H9 (cell line): Measurements from ENCODE around the gene DLG2. TPM values are rescaled to one million over a fixed set of nuclear protein-coding genes. Genes with fewer than 3 reads are reported as not detected.
A peak's percentile ranks its signal among the peaks of the same experiment; 100 is the strongest.

Source experiments
- DNase-seq: peaks from one replicate; pipeline ENCODE4 v3.0.0-alpha.2; 2017
- H2AFZ ChIP-seq: one replicate; pipeline ENCODE4 v1.6.1; 2013; ENCODE audit warnings: mild to moderate bottlenecking, low read length, control low read depth, moderate library complexity
- H2AK5ac ChIP-seq: 2 replicates; pipeline ENCODE4 v1.6.1; 2013; ENCODE audit warnings: low read length, control low read depth, mixed read lengths; ENCODE audit not compliant: insufficient read length
- H2BK120ac ChIP-seq: one replicate; pipeline ENCODE4 v1.6.1; 2013; ENCODE audit warnings: low read depth, mild to moderate bottlenecking, low read length, control low read depth, inconsistent platforms; ENCODE audit not compliant: poor library complexity, severe bottlenecking
- H2BK12ac ChIP-seq: 2 replicates; pipeline ENCODE4 v1.6.1; 2013; ENCODE audit warnings: low read length, control low read depth, mixed read lengths, low read depth; ENCODE audit not compliant: insufficient read length
- H2BK15ac ChIP-seq: 2 replicates; pipeline ENCODE4 v1.6.1; 2013; ENCODE audit warnings: low read depth, low read length, control low read depth
- H2BK20ac ChIP-seq: one replicate; pipeline ENCODE4 v1.6.1; 2013; ENCODE audit warnings: low read depth, mild to moderate bottlenecking, low read length, control low read depth, inconsistent platforms; ENCODE audit not compliant: poor library complexity, severe bottlenecking
- H2BK5ac ChIP-seq: 2 replicates; pipeline ENCODE4 v1.6.1; 2013; ENCODE audit warnings: low read length, control low read depth, mixed read lengths; ENCODE audit not compliant: insufficient read length
- H3K14ac ChIP-seq: 2 replicates; pipeline ENCODE4 v1.6.1; 2013; ENCODE audit warnings: low read length, control low read depth; ENCODE audit not compliant: insufficient read depth
- H3K18ac ChIP-seq: 2 replicates; pipeline ENCODE4 v1.6.1; 2013; ENCODE audit warnings: low read depth, mild to moderate bottlenecking, mixed read lengths, low read length, control low read depth; ENCODE audit not compliant: insufficient read length
- H3K23ac ChIP-seq: 2 replicates; pipeline ENCODE4 v1.6.1; 2013; ENCODE audit warnings: low read length, control low read depth, mixed read lengths, low read depth; ENCODE audit not compliant: insufficient read length
- H3K23me2 ChIP-seq: 2 replicates; pipeline ENCODE4 v1.6.1; 2013; ENCODE audit warnings: low read depth, mild to moderate bottlenecking, mixed read lengths, low read length, control low read depth; ENCODE audit not compliant: insufficient read length, poor library complexity, severe bottlenecking
- H3K27ac ChIP-seq: 2 replicates; pipeline ENCODE4 v1.5.1; 2013; ENCODE audit warnings: low read length, control low read depth, mixed read lengths, low read depth; ENCODE audit not compliant: insufficient read length
- H3K27me3 ChIP-seq: 2 replicates; pipeline ENCODE4 v1.6.1; 2013; ENCODE audit warnings: low read length, control low read depth, inconsistent platforms; ENCODE audit not compliant: insufficient read depth
- H3K4ac ChIP-seq: 2 replicates; pipeline ENCODE4 v1.6.1; 2013; ENCODE audit warnings: low read depth, mild to moderate bottlenecking, control low read depth, inconsistent platforms, low read length, moderate library complexity
- H3K4me1 ChIP-seq: 2 replicates; pipeline ENCODE4 v1.6.1; 2013; ENCODE audit warnings: low read length, control low read depth, inconsistent platforms; ENCODE audit not compliant: insufficient read depth
- H3K4me2 ChIP-seq: 2 replicates; pipeline ENCODE4 v1.6.1; 2013; ENCODE audit warnings: low read length, control low read depth, mixed read lengths; ENCODE audit not compliant: insufficient read length, insufficient read depth
- H3K56ac ChIP-seq: 2 replicates; pipeline ENCODE4 v1.6.1; 2013; ENCODE audit warnings: low read depth, mild to moderate bottlenecking, mixed read lengths, low read length, control low read depth; ENCODE audit not compliant: insufficient read length
- H3K79me1 ChIP-seq: 2 replicates; pipeline ENCODE4 v1.6.1; 2013; ENCODE audit warnings: low read depth, mild to moderate bottlenecking, moderate library complexity, low read length, control low read depth, inconsistent platforms; ENCODE audit not compliant: insufficient read depth, poor library complexity, severe bottlenecking
- H3K79me2 ChIP-seq: 2 replicates; pipeline ENCODE4 v1.6.1; 2013; ENCODE audit warnings: low read length, control low read depth, inconsistent platforms; ENCODE audit not compliant: insufficient read depth
- H3K9ac ChIP-seq: 2 replicates; pipeline ENCODE4 v1.6.1; 2013; ENCODE audit warnings: low read length, control low read depth, mixed read lengths; ENCODE audit not compliant: insufficient read length; ENCODE audit errors: extremely low read depth
- H3K9me3 ChIP-seq: one replicate; pipeline ENCODE4 v1.6.1; 2013; ENCODE audit warnings: low read depth, low read length, inconsistent platforms; ENCODE audit not compliant: control insufficient read depth
- H3T11ph ChIP-seq: one replicate; pipeline ENCODE4 v1.6.1; 2013; ENCODE audit warnings: mild to moderate bottlenecking, low read length, control low read depth, inconsistent platforms
- H4K20me1 ChIP-seq: one replicate; pipeline ENCODE4 v1.6.1; 2013; ENCODE audit not compliant: control insufficient read depth, insufficient read length, insufficient read depth
- H4K5ac ChIP-seq: 2 replicates; pipeline ENCODE4 v1.6.1; 2013; ENCODE audit warnings: low read depth, mild to moderate bottlenecking, mixed read lengths, low read length, control low read depth; ENCODE audit not compliant: insufficient read length
- H4K8ac ChIP-seq: replicated peaks from 2 replicates; pipeline ENCODE4 v1.6.1; 2013; ENCODE audit warnings: low read length, control low read depth, mixed read lengths, low read depth; ENCODE audit not compliant: insufficient read length
- H4K91ac ChIP-seq: 2 replicates; pipeline ENCODE4 v1.6.1; 2013; ENCODE audit warnings: low read depth, mild to moderate bottlenecking, moderate library complexity, mixed read lengths, low read length, control low read depth; ENCODE audit not compliant: insufficient read length
- H3K27ac Mint-ChIP-seq, 3 experiments: 2 replicates in 2 of 3; 3 replicates in 1 of 3; pipeline ENCODE4 v1.8.0; 2020 to 2021; ENCODE audit warnings: mixed read lengths in 3 of 3, mild to moderate bottlenecking in 1 of 3, moderate library complexity in 1 of 3
- H3K27me3 Mint-ChIP-seq: 2 replicates; pipeline ENCODE4 v1.8.0; 2021; ENCODE audit warnings: low read depth, mild to moderate bottlenecking, moderate library complexity, mixed read lengths
- H3K36me3 Mint-ChIP-seq, 3 experiments: 2 replicates in 2 of 3; 3 replicates in 1 of 3; pipeline ENCODE4 v1.8.0; 2020 to 2021; ENCODE audit warnings: low read depth in 3 of 3, mixed read lengths in 3 of 3; ENCODE audit not compliant: insufficient read depth in 1 of 3
- H3K4me1 Mint-ChIP-seq, 2 experiments: 2 replicates each; pipeline ENCODE4 v1.8.0; 2020; ENCODE audit warnings: mixed read lengths in 2 of 2
- H3K4me3 Mint-ChIP-seq, 2 experiments: 2 replicates in 1 of 2; 3 replicates in 1 of 2; pipeline ENCODE4 v1.8.0; 2020 to 2021; ENCODE audit warnings: mild to moderate bottlenecking in 2 of 2, mixed read lengths in 2 of 2, moderate library complexity in 1 of 2
- H3K9me3 Mint-ChIP-seq, 2 experiments: 2 replicates in 1 of 2; 3 replicates in 1 of 2; pipeline ENCODE4 v1.8.0; 2020; ENCODE audit warnings: mild to moderate bottlenecking in 2 of 2, mixed read lengths in 2 of 2, moderate library complexity in 1 of 2
- CTCF ChIP-seq: fragments of 200-600 bp; sonication (generic); conservative IDR thresholded peaks from 3 replicates; pipeline ENCODE4 v1.8.0; 2021; ENCODE audit warnings: antibody characterized with exemption, mild to moderate bottlenecking
- WGBS: extraction: QIAGEN DNeasy Blood & Tissue Kit; methylation state at CpG from one replicate; pipeline ENCODE4 v1.1.7; 2013; ENCODE audit warnings: missing lambda C conversion rate, low lambda C conversion rate, mixed read lengths; ENCODE audit not compliant: insufficient read length; ENCODE audit errors: extremely low coverage; 5-methylcytosine and 5-hydroxymethylcytosine counted together
- total RNA-seq: library from RNA; stranded (reverse); gene quantifications from 2 replicates; pipeline ENCODE4 v1.2.1, GENCODE V29; 2021

DLG2 gene
- total RNA-seq, 1 experiment from 2014 or later, result 8.0 TPM

DNA sequence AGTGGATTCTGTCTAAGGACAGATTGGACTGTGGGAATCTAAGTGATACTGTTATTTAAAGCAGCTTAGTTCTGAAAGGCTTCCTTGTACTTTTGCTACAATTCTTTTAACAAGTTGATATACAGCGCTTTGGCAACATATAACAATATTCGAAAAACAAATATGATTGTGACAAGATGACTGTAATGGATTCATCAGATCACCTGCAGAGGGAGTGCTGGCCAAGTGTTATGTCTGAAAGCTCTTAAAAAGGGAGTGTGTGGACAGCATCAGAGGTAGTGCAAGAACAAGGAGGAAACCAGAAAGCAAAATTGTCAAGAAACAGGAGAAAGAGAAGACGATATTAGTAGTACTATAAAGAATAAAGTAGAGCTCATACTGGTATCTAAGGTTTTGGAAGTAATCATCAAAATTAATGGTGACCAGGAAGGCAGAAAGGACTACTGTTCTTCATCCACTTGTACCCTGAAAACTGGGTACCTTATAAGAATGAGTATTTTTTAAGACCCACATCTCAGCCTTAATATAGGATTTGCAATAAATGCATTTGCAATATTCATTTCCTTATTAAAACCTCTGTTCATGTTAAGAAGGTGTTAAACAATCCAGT lies 1229.0 kb downstream of the DLG2 start:
- Mint-ChIP-seq H3K4me3 (no peak overlapping the region), H3K27ac (no peak overlapping the region), H3K27me3 (no peaks in the 10 kb centered on the region; the same call in 1 of the 2 replicates), H3K36me3 (no peaks in the 10 kb centered on the region), H3K9me3 (no peaks in the 10 kb centered on the region), H3K4me1 (peaks cover 5 to 10% of the 10 kb centered on the region in 2 experiments)
- Histone ChIP-seq H2BK15ac (no peak overlapping the region), H3K79me2 (no peaks in the 10 kb centered on the region), H3K4me1 (no peaks in the 10 kb centered on the region; the same call in 1 of the 2 replicates), H2BK5ac (no peak overlapping the region), H3K4me2 (no peak overlapping the region), H4K91ac (no peak overlapping the region), H2AK5ac (no peak overlapping the region), H3K27me3 (no peaks in the 10 kb centered on the region), H3K23me2 (no peaks in the 10 kb centered on the region), H3K23ac (no peak overlapping the region), H3K56ac (no peak overlapping the region), H3K79me1 (no peaks in the 10 kb centered on the region), H2BK12ac (no peak overlapping the region), H3K14ac (no peak overlapping the region), H3K4ac (no peak overlapping the region), H2BK120ac (no peak overlapping the region), H2BK20ac (no peak overlapping the region), H3K9me3 (no peaks in the 10 kb centered on the region), H3T11ph (no peak overlapping the region), H2AFZ (no peak overlapping the region), H3K18ac (no peak overlapping the region), H4K20me1 (no peaks in the 10 kb centered on the region), H4K5ac (no peak overlapping the region), H3K9ac (no peak overlapping the region), H4K8ac (no peak overlapping the region), H3K27ac (no peak overlapping the region)
- peak; percentile 70 for TF ChIP-seq CTCF
- DNase-seq, result no peak
- WGBS, result no CpG with 5 or more reads among the region's 3 CpGs
